OCI-LY1 (cell line): ENCODE measurements around the gene GRID2IP.

Experiments used
- EZH2 ChIP-seq: fragments of 200-600 bp; sonication (generic), shearing (Covaris generic); IDR thresholded peaks from 2 replicates; pipeline ENCODE4 v1.8.0; 2017; ENCODE audit warnings: borderline replicate concordance, mixed run types, mild to moderate bottlenecking, antibody characterized with exemption, low read length, moderate library complexity, mixed read lengths
- TF ChIP-seq, protein P1 (sequence below): fragments of 200-600 bp; sonication (generic), shearing (Covaris generic); IDR thresholded peaks from 2 replicates; pipeline ENCODE4 v1.5.1; 2017; ENCODE audit warnings: mild to moderate bottlenecking, antibody characterized with exemption, low read length, moderate library complexity, mixed read lengths

DNA sequence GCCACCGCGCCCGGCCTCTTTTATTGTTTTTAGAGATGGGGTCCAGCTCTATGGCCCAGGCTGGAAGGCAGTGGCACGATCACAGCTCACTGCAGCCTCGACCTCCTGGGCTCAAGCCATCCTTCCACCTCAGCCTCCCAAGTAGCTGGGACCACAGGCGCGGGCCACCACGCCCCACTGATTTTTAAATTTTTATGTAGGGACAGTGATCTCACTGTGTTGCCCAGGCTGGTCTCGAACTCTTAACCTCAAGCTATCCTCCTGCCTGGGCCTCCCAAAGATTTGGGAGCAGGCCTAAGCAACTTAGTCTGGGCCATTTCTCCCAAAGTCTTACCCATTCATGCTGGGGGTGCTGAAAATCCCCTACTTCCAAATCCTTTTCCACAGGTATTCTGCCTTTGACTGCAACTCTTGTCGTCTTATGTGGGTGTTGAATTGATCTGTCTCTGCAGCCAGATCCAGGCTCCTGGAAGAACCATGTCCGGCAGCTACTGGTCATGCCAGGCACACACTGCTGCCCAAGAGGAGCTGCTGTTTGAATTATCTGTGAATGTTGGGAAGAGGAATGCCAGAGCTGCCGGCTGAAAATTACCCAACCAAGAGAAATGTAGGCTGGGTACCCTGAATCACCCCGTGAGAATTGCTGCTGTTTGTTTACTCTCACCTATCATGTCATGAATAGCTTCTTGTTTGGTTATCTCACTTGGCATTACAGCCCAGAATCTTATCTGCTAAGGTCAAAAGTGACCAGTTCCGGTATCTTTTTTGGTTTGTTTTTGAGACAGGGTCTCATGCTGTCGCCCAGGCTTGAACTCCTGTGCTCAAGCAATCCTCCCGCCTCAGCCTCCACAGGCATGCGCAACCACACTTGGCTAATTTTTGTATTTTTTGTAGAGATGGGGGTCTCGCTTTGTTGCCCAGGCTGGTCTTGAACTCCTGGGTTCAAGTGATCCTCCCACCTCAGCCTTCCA is 27.1 kb upstream of the GRID2IP start:
- TF ChIP-seq, protein P1, sequence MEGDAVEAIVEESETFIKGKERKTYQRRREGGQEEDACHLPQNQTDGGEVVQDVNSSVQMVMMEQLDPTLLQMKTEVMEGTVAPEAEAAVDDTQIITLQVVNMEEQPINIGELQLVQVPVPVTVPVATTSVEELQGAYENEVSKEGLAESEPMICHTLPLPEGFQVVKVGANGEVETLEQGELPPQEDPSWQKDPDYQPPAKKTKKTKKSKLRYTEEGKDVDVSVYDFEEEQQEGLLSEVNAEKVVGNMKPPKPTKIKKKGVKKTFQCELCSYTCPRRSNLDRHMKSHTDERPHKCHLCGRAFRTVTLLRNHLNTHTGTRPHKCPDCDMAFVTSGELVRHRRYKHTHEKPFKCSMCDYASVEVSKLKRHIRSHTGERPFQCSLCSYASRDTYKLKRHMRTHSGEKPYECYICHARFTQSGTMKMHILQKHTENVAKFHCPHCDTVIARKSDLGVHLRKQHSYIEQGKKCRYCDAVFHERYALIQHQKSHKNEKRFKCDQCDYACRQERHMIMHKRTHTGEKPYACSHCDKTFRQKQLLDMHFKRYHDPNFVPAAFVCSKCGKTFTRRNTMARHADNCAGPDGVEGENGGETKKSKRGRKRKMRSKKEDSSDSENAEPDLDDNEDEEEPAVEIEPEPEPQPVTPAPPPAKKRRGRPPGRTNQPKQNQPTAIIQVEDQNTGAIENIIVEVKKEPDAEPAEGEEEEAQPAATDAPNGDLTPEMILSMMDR, result no peak
- no peak for TF ChIP-seq EZH2
